NCI-H1105 treated with DMSO at 0.1 percent for 48 hours (cell line): ENCODE results near the gene MYO3B.

Experiments used
- DNase-seq: peaks from one replicate; lab custom pipeline; 2025; lab: John Stamatoyannopoulos, UW

The MYO3B gene

DNA sequence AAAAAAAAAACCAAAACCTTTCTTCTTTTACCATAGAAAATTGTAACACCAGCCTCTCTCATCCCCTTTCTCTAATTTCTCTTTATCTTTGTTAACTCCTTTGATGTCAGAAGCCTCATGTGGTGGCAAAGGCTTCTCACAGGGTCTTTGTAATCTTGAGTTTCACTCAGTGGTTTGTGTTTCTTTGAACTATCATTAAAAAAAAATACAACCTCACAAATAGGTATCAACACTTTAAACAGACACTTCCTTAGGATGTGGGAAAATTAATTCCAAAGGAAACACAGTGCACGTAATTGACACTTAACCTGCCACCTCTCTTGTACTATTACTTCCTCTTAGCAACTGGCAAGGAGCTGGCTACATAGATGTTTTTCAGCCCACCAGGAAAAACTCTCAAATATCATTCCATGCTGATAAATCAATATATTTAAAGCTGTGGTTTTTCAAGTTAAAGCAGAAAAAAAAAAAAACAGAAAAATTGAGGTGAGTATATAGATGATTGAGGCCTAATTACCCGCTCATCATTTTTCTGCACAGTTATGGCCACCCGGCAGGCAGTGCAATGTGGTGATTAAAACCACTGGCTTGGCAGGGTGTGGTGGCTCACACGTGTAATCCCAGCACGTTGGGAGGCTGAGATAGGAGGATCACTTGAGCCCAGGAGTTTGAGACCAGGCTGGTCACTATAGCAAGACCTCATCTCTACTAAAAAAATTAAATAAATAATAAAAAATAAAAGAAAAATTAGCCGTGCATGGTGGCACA is 193.5 kb downstream of the MYO3B start:
- no peak for DNase-seq

GRCh38 chr2:170375192-170375591 is 197.2 kb downstream of the MYO3B start:
- DNase-seq: no peak

DNA sequence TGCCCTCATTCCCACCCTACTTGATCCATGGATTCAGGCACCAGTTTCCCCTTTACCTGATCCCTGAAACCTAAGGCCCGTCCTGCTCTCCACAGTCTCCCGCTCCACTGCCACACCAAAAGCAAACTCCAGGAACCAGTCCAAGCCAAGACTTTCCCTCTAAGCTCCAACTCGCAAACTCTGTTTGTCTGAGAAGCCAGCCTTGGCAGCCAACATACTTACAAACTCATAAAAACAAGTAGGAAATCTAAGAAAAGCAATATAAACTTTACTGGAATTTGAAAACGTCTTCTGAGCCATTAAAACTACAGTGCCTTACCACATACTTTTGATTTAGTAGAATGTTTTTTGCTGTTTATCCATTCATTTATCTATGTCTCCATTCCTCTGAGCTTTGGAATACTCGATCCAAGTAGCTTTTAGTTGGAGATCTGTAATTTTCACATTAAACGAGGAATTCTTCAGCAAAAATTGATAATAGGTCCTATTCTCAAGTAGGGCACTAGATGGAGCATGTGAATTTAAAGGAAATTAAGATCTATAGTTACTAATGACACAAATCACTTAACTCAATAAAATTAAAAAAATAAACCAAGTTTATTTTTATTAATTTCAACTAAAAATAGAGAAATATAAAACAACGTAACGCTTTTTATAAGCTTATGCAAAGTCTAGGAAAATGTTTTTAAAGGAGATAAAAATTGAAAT is 199.7 kb downstream of the MYO3B start:
- no peak for DNase-seq

DNA sequence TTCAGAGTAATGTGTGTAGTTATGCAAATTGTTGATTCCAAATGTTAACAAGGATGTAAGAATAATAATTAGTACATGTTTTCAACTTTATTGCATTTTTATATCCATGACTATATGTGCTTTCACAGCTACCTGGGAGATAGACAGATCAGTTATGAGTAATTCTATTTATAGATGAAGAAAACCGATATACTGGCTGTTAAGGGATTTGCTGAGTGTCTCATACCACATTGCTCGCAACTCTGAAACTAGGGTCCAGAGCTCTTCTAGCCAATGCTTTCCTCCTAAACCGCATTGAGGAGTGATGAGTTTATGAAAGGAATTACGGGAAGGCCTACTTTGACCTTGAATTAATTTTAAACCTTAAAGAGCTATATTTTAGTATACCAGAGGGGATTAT is 202.3 kb downstream of the MYO3B start:
- DNase-seq: no peak

DNA sequence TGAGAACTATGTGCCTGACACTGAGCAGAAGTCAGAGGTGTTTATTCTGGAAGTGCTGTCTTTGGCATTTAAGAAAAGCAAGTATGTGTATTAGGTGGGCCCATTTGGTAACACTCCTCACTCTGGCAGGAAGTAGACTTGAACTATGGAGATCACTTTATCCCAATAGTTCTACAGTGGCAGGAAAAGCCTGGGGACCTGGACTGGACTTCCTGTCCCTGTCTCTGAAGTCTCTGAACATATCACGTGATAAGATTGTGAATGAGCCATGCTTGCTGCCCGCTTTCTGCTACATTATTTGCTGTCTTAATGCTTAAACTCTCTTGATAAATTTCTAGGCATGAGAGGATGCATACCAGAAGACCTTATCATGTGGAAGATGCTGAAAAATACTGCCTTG is 203.7 kb downstream of the MYO3B start:
- DNase-seq: no peak

DNA sequence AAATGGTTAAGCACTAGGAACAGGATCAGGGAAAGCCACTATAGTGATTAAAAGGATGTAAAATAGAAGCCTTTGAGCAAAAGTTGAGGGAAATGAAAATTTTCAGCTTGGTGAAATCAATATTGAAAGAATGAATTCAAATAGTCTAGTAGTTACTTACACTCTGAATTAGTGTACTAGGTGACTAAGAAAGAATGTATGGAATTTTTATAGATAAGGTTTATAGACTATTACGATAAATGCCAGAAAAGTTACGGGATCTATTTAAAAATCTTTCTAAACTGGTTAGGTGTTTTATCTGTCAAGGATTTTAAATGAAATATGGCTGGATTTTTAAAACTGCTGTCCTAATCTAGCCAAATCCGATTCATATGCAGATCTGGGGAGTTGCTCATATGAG is 208.6 kb downstream of the MYO3B start:
- no peak for DNase-seq

GRCh38 chr2:170391018-170391417 is 213.1 kb downstream of the MYO3B start:
- no peak for DNase-seq

GRCh38 chr2:170391697-170392096 is 213.8 kb downstream of the MYO3B start:
- DNase-seq: no peak

DNA sequence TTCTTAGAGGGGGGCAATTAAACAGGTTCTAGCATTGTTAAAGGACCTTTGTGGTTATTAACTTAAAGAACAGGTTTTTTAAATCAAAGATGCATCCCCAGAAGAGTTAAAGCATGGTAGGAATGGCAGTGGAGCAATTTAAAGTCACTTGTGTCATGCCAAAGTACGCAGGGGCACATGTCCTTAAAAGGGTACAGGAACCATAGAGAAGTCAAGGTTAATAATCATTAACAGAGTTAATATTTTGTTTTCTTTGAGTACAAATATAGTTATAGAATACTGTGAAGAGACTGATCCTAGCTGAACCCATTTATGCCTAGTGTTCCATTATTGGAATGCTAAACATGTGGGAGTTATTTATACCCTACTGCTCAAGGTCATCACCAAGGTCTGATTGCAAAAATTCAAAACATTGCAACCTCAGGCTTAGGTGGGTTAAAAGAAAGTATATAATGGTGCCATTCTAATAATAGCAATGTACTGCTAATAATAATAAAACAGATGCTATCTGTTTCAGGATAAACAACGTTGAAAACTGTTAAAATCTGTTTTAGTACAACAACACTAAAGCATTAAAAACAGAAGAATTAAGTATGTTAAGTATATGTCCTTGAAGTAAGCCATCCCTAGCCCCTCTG is 216.0 kb downstream of the MYO3B start:
- no peak for DNase-seq

DNA sequence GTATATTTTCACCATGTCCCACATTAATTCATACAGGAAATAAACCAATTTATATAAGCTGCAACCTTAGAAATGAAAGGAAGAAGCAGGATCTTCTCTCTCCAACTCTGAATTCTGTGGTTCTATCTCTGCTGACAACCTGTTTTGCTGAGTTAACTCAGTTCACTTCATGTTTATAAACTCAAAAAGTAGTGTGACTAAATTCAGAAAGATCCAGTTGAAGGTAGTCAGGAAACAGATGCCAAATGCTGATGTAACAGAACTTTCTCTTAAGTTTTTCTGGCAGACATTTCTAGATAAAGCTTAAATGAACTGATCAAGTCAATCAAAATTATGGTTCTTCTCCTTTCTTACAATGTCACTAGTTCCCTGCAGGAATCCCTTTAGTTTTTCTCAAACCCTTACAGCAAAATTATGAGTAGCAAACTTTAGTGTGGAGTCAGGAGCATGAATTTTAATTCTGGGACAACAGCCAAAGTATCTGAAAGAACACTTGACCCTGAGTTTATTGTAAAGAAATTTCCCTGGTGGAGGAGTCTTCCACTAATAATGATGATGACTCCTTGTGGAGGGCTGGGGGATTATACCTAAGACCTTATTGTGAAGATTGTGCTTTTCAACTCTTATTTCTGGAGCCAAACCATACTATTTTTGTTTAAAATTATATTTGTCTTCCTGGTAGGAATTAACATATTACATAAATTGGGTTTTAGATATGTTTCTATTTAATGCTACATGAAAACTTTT is 216.9 kb downstream of the MYO3B start:
- peak; percentile 42 for DNase-seq

DNA sequence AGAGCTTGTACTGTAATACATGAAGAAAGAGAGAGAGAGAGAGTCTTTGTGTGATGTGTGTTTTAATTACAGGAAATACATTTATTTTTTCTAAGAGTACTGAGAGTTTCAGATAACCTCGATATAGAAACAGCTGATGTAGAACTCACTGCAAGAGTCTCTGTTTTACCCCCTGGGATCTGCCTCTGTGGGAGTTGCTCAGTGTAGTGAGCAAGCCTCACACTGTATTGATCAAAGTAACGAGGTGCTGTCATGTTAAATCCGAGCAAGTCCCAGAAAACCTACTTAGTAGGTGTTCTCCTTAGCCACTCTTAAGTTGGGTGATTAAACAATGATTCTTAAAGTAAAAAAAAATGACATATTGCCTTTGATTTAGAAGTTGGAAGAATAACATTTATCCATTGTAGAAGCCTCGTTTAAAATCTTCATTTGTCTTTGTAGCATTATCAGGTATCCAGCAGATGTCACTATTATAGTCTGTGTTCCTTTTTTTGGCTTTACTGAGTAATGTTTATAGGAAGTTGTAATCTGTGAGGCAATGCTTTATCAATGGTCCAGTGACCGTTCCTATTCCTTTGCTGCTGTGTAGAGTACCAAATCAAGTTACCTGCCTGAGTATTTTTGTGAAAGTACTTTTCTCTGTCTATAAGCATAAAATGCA is 219.0 kb downstream of the MYO3B start:
- peak; percentile 61 for DNase-seq

DNA sequence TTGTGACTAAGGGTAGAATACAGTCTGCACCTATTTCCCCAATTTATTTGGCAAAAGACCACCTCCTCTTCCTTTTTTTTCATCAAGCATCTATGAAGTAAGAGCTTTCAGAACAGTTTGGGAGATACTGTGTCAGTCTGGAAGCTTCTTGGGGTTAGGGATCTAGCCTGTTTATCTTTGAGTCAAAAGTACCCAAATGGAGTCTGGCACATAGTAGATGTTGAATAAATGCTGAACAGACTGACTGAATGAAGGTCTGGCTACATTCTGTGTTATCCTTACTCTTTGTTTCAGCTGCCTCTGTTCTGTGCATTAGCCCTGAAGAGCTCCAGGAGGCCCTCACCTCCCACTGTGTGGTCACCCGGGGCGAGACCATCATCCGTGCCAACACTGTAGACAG is 223.2 kb downstream of the MYO3B start:
- DNase-seq: no peak

- no peak for DNase-seq
These were observed 226.9 kb downstream of the MYO3B start for GRCh38 chr2:170404846-170405245.

- DNase-seq: no peak
These were observed 227.4 kb downstream of the MYO3B start for GRCh38 chr2:170405326-170405725.

DNA sequence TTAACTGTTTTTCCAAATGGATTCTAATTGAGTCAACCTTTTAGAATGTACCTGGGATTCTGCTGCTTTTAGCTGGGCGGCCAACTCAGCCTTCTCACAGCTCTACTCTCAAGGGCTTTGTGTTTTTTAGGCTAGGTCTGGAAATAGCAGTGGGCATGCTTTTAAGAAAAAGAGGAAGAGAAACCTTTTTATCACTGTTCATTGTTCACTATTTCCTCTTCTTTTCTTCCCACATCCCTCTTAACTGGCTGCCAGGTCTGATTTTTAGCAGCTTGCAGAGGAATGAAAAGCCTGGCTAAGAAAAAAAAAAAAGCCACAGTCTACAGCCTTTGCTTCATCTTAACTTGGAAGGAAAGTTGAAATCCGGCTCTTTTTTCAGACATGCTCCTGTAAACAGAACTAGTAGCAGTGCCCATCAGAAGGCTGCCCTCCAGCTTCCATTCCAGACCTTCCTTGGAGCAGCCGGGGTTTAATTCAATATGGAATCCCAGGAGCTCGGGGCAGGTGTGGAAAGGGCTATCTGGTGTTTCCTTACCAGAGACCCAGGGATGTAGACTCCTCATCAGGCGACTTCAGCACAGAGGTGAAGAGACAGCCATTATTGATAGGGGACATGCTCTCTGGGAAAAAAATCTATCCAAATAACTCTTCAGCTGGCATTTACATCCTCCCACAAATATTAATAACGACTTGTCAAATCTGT is 230.7 kb downstream of the MYO3B start:
- peak; percentile 37 for DNase-seq

GRCh38 chr2:170409164-170409535 is 231.2 kb downstream of the MYO3B start:
- peak; percentile 72 for DNase-seq

- no peak for DNase-seq
These were observed 233.7 kb downstream of the MYO3B start for GRCh38 chr2:170411660-170412059.

GRCh38 chr2:170420961-170421687 is 243.2 kb downstream of the MYO3B start:
- DNase-seq: no peak

DNA sequence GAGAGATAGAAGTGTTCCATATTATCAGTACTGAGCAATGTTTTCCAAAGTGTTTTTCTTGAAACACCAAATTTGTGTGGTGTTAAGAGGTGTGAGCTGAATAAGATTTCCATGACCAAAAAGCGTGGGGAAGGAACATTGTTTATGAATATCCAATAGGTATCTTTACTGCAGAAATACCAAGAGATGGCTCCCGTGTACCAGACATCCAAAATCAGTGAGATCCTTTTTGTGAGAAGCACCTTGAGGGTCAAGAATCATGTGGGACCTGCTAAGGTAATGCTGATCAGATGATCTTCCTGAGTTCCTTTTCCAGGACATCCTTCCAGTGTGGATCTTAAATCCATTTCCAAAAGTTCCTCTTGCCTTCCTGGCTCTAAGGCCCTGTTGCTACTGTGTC is 246.0 kb downstream of the MYO3B start:
- DNase-seq: no peak

- no peak for DNase-seq
These were observed 247.4 kb downstream of the MYO3B start for GRCh38 chr2:170425281-170425751.

GRCh38 chr2:170428868-170429267 is 250.9 kb downstream of the MYO3B start:
- no peak for DNase-seq
